GM19467 (cell line): ENCODE data around the gene P2RY6.

Experiments used
- ATAC-seq: cut with Tn5 transposase; IDR thresholded peaks from one replicate; pipeline ENCODE4 v1.9.1; 2021; ENCODE audit warnings: mild to moderate bottlenecking, moderate library complexity; ENCODE audit not compliant: unreplicated experiment

Gene P2RY6

DNA sequence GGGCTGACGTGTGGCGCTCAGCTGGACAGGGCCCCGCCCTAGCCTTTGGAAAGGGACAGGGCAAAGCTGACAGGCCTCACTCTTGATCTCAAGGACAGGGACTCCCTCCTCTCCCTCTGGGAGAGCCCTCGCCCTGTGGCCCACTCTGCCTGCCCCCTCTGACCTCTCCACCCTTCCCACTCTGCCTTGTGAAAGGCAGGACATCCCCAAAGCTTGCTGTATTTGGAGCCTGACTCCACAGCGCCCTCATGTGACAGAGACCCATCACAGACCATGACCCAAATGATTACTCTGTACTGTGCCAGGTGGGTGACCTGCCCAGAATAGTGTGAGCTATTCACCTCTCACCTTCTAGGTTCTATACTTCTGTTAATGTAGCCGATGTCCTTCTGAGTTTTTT is 35.3 kb upstream of the P2RY6 start:
- ATAC-seq: no peak

DNA sequence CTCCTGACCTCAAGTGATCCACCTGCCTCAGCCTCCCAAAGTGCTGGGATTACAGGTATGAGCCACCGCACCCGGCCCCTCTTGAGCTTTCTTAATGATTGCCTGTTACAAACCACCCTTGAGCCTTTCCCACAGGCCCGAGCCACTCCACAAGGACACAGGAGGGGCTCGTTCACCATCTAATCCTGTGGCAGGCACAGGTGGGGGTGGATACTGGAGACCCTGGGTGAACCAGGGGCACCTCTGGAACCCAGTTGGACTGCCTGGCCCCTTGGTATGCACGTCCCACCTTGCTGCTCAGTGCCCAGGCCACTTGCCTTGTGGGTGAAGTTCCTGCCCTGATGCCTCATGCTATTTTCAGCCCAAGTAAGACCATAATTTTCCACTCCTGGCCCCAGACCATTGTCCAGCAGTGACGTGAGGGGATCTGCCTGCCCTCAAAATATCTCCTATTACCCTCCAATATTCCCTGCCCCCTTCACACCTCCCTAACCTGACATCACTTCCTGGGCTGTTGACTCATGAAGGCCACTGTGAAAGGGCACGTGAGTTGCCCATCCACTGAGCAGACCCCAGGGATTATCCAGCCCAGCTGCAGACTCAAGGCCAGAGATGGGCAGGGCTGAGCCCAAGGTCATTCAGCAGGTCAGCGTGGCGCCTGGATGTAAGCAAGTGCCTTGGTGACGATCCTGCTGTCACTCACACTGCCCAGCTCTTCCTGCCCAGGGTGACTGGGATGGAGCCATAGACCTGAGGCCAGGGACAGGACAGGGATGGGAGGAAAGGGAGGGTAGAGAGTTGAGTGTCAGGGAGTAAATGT is 34.5 kb upstream of the P2RY6 start:
- no peak for ATAC-seq

DNA sequence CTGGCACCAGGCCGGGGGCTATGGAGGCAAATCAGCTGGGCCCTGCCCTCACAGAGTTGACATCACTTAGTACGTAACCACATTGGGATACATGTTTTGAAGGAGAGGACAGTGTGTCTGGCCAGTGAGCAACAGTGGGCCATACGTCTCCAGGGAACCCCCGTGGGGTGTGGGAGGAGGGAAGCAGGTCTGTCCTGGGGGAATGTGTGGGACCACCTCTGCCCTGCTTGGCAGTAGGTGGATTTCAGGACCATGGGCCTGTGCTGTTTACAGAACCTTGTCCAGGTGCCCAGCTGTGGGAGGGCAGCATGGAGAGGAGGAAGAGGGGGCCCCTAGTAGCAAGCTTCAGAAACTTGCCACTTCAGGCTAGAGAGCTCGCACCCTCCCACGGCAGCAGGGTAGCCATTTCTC is 33.0 kb upstream of the P2RY6 start:
- no peak for ATAC-seq

GRCh38 chr11:73239571-73240189 is 32.5 kb upstream of the P2RY6 start:
- ATAC-seq: no peak

DNA sequence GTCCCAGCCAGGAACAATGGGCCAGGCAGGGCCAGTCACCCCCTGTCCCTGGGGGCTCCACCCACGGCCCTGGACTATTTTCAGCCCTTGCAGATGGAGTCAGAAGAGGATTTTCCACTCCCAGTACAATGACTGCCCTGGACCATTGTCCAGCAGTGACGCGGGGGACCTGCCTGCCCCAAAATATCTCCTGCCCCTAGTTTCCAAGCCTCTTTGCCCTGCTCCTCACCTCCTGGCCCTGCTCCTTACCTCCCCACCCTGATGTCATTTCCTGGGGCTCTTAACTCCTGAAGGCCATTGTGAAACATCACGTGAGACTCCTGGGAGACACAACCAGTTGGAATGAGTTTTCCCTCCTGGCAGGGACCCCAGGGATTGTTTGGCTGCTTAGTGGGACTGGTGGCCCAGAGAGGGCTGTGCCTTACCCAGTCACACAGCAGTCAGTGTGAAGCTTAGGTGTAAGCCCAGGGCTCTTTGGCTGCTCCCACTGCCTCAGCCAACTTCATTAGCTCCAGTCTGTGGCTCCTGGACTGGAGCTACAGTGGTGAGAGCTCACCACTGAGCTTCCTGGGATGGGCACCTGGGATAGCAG is 31.9 kb upstream of the P2RY6 start:
- ATAC-seq: no peak

- ATAC-seq: no peak
Measured at GRCh38 chr11:73241300-73241699, 30.8 kb upstream of the P2RY6 start.

- no peak for ATAC-seq
Measured at GRCh38 chr11:73242251-73243092, 29.7 kb upstream of the P2RY6 start.

- no peak for ATAC-seq
Measured at GRCh38 chr11:73243093-73243485, 29.0 kb upstream of the P2RY6 start.

- ATAC-seq: no peak
Measured at GRCh38 chr11:73244589-73245240, 27.4 kb upstream of the P2RY6 start.

- ATAC-seq: no peak
Measured at GRCh38 chr11:73245461-73245860, 26.7 kb upstream of the P2RY6 start.

- no peak for ATAC-seq
Measured at GRCh38 chr11:73246303-73246702, 25.8 kb upstream of the P2RY6 start.

GRCh38 chr11:73248526-73249185 is 23.5 kb upstream of the P2RY6 start:
- no peak for ATAC-seq

- no peak for ATAC-seq
Measured at GRCh38 chr11:73249304-73249703, 22.8 kb upstream of the P2RY6 start.

- ATAC-seq: no peak
Measured at GRCh38 chr11:73249853-73250783, 22.0 kb upstream of the P2RY6 start.

GRCh38 chr11:73252577-73253191 is 19.5 kb upstream of the P2RY6 start:
- no peak for ATAC-seq

DNA sequence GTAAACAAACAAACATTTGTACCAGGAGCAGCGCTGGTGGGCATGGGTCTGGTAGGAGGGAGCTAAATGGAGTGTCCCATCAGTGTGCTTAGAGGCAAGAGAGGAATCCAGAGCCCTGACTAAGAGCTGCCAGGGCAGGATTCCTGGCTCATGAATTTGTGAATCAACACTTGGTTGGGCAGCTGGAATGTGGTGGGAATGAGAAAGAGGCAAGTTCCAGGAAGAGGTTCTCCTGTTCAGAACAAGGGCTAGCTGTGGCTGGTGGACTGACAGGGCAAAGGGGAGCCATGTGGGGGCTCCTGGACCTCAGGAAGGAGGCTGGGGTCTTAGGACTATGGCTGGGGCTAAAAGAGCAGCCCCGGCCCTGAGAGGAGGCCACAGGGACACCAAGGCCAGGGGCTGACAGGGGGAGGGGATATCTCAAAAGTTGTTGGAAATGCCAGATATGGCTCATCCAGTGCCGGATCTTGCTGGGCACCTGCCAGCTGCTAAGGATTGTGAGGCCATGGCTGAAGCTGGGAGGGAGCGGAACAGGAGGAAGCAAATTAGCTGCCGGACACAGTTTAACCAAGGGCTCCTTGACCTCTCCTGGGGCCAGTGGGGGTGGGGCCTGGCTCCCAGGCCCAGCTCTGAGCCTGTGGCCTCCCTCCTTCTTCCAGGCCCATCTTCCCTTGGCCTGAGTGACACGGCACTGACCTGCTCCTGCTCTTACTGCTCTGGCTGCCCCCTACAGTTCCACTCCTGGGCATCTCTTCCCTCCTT is 14.6 kb upstream of the P2RY6 start:
- ATAC-seq: no peak

DNA sequence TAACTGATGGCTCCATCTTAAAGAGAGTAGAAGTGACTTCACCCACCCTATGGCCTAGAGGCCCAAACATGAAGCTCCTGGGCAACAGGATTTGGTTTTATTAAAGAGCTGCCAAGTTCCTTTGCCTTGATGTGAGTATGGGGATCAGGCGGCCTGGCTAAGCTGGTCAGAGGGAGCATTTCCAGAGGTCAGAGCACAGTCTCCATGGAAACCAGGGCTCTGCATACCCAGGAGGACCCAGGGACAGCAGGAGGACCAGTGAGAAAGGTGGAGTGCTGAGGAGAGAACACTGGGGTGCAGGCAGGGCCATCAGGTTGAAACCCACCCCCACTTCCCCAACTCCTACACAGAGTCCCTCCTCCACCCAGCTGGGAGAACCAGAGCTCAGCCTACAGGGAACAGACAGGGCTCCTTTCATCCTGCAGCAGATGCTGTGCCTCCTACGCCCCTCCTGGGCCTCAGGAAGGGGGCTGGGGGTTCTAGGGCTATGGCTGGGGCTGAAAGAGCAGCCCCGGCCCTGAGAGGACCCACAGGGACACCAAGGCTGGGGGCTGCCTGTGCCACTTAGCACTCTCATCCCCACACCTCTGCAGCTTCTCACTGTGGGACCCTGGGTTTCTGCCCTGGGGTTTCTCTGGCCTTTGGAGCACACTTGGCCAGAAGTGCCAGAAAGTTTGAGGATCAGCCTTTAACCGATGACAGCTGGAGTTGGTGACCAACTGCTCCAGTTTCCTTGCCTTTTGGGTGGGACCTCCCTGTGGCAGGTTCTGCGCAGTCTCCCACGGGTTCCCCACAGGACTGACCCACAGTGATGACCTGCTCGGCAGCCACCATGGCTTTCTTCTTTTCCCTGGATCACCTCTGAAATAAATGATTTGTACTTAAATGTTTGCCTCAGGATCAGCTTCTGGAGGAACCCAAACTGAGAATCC is 13.8 kb upstream of the P2RY6 start:
- no peak for ATAC-seq
